LNCAP (cell line): ENCODE measurements around the gene SUCO.

ENCODE experiments used
- CTCF ChIP-seq: fragments of 450-650 bp; IDR thresholded peaks from 2 replicates; pipeline ENCODE4 v1.5.1; 2017; ENCODE audit warnings: mild to moderate bottlenecking

Gene SUCO

DNA sequence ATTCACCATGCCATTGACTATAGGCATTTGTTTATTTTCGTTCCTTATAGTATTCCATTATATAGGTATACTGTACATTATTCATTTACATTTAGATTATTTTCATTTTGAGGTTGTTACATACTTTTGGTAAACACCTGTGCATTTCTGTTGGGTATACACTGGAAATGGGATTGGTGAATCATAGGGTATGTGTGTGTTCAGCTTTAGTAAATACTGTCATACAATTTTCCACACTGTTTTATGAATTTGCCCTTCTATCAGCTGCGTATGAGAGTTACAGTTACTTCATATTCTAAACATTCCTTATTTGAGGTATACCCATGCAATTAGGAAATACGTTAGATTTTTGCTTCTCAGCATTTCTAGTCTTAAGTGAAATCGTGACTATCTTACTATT, 70.9 kb downstream of the SUCO start:
- no peak for TF ChIP-seq CTCF

DNA sequence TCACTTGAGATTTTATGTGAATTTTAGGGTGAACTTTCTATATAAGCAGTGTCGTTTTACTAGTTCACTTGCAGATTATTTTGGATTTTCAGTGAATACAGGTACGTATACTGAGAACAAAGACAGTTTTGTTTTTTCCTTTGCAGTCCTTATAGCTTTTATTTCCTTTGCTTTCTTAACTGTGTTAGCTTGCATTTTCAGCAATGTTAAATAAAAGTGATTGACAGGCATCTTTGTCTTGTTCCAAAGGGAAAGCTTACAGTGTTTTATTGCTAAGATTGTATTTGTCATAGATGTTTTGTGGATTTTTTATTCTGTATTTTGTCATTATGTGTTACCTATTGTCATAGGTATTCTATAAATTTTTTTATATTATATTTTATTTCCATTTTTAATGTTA, 72.7 kb downstream of the SUCO start:
- TF ChIP-seq CTCF: no peak

GRCh38 chr1:172607145-172607544, 74.2 kb downstream of the SUCO start:
- no peak for TF ChIP-seq CTCF

DNA sequence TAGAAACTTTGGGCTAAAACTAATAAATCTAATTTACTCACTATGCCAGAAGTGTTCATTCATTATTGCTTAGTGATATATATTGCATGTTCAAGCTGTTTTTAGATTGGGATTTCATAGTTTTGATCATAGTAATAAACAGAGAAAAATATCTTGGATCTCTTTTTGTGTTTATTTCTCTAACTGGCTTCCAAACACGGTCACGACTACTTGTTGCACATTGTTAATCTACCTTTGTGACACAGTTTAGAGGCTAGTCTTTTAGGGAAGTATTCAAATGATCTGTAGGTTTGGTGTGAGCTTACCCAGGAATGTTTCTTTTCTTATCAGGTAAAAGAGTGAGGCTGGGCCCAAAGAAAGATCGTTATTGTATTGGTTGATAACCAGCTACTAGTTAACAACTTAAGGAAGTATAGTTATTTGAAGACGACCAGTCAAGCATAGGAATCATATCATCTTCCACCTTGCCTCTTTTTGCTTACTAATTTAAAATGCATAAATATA, 75.2 kb downstream of the SUCO start:
- TF ChIP-seq CTCF: no peak

- peak; percentile 69 for TF ChIP-seq CTCF
Measured at GRCh38 chr1:172609528-172609927, 76.6 kb downstream of the SUCO start.

GRCh38 chr1:172612478-172612877, 79.5 kb downstream of the SUCO start:
- no peak for TF ChIP-seq CTCF

- no peak for TF ChIP-seq CTCF
Measured at GRCh38 chr1:172613294-172613693, 80.3 kb downstream of the SUCO start.

DNA sequence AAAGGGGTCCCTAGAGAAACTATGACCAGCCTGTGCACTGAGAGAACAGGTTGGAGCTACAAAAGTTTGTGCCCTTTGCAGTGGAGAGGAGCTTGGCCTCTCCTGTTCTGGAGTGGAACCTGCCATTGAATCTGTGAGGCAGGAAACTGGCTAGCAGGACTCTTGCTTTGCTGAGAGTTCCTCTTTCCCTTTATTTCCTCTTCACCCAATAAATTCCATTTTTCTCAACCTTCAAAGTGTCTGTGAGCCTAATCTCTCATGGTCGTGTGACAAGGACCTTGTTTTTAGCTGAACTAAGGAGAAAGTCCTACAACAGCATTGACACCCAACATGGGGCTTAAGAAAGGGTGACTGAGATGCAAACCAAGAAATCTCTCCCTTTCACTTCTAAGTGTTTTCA, 83.2 kb downstream of the SUCO start:
- no peak for TF ChIP-seq CTCF
